Placental epithelial cell (primary cell): ENCODE measurements around the gene POLR2A. TPM values are rescaled to one million over a fixed set of nuclear protein-coding genes. Genes with fewer than 3 reads are reported as not detected.

Experiments used
- small RNA-seq: library from RNA; depleted of rRNA; stranded (forward); fragments of <200 nt; gene quantifications from one replicate; pipeline ENCODE3, GENCODE V24; 2012
- total RNA-seq: library from RNA; depleted of rRNA; stranded (reverse); fragments of >200 nt; gene quantifications from 2 replicates; pipeline ENCODE4 v1.2.3, GENCODE V29; 2012

The POLR2A gene
- 106 and 112 TPM in 2 replicates for total RNA-seq

DNA sequence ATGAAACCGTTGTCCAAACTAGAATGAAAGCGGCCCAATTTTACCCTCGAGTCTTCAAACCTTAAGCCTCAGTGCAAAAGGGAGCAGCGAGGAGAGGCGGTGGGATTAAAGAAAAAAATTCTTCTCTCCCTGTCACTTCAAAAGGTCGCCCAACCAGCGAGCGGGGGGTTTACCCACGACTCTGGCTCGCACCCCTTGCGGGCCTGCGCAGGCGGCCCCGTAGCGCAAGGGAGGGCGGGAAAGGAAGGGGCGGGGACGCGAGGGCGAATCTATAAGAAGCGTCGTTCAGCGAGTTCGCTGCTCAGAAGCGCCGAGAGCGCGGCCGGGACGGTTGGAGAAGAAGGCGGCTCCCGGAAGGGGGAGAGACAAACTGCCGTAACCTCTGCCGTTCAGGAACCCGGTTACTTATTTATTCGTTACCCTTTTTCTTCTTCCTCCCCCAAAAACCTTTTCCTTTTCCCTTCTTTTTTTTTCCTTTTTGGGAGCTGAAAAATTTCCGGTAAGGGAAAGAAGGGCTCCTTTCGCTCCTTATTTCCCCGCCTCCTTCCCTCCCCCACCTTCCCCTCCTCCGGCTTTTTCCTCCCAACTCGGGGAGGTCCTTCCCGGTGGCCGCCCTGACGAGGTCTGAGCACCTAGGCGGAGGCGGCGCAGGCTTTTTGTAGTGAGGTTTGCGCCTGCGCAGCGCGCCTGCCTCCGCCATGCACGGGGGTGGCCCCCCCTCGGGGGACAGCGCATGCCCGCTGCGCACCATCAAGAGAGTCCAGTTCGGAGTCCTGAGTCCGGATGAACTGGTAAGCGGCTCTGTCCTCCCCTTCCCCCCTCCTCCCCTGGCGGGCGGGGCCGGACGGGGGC, at the start of gene POLR2A:
Gene POLR2A, plus strand, starts transcription at position 300 of the 852 bp plus-strand sequence.

DNA sequence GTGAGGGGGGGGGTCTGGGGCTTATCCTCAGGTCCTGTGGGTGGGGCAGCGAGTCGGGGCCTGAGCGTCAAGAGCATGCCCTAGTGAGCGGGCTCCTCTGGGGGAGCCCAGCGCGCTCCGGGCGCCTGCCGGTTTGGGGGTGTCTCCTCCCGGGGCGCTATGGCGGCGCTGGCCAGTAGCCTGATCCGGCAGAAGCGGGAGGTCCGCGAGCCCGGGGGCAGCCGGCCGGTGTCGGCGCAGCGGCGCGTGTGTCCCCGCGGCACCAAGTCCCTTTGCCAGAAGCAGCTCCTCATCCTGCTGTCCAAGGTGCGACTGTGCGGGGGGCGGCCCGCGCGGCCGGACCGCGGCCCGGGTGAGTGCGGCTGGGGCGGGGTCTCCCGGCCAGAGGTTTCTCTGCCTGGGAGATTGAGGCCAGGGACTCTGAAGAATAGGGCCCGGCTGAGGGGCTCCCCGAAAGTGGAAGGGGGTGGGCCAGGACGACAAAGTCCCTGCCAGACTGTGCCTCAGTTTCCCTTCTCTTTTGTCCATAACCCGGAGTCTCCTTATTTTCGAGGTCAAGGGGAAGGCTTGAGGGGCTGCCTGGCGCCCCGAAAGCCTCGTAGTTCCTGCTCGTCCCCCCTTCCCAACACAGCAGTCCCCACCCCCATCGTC, 44.6 kb upstream of the POLR2A start, which contains the start of gene FGF11:
Gene FGF11, plus strand, starts transcription at position 51 of the 651 bp plus-strand sequence. Its CDS starts 109 bp downstream, at position 160.

DNA sequence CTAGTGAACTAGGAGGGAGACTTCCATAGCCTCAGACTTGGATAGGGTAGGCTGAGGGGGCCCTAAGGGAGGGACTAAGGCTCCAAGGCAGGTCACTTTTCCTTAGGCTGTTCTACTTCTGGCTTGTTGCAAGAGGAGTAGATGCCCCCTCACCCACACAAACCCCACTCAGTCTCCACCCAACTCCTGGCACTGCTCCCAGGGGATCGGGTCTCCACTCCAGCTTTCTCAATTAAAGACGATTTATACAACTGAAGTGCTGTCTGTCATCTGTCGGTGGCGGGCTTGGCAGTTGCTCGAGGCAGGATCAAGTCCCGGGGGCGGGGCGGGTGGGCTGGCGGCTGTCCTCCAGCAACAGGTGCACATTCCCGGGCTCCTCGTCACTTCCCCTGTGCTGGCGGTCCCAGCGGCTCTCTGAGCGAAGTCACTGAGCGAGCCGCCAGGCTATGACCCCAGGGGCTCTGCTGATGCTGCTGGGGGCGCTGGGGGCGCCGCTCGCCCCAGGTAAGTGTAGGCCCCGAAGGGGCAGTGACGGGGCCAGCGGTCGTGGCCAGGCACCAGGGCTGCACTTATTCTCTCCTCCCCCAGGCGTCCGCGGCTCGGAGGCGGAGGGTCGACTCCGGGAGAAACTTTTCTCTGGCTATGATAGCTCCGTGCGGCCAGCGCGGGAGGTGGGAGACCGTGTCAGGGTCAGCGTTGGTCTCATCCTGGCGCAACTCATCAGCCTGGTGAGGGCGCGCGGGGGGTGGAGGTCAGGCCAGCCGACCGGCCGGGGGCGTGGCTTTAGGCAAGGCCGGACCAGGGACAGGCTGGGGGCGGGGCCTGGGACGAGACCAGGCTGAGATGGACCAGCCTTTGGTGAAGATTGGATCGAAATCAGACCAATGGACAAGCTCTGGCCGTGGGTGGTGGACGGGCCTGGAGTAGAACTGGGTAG, 39.2 kb upstream of the POLR2A start, which contains the start of gene CHRNB1:
Gene CHRNB1, plus strand, starts transcription at position 380 of the 937 bp plus-strand sequence. Its CDS starts 67 bp downstream, at position 447.

DNA sequence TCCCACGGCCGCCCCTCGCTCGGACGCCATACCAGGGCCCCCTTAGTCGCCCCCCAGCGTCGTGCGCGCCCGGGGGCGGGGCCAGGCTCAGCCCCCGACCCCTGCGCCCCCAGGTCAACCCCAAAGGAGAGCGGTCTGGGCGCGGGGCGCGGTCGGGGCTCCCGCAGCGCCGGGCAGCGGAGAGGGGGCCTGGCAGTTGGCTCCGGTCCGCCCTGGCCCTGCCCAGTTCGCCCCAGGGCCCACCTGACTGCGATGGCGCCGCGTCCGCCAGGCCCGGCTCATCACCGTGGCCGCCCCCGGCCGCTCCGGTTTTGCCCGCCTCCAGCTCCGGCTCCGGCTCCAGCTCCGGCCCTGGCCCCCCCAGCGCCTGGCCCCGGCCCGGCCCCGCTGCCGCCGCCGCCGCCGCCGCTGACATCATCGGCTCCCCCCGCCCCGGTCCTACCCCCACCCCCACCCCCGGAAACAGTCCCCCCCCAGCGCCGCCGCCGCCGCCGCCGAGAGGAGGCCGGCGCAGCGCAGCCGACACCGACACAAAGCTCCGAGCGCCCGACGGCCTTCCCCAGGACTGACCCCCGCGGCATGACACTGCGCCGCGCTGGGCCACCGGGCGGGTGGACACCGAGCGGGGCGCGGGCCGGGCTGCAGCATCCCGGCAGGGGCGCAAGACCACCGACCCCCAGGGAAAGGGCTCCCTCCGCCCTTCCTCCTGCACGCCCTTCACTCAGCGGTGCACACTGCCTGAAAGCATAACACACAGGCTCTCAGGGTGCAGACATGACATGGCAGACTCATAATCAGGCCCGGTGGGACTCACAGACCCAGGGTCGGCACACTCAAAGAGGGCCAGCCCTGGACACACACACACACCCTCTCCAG, 4.7 kb upstream of the POLR2A start, which contains the start of gene ZBTB4:
Gene ZBTB4, minus strand, starts transcription at position 419 of the 876 bp plus-strand sequence. CDS start 12,830 bp downstream, outside the sequence.

GRCh38 chr17:7481275-7481674, 2.9 kb upstream of the POLR2A start, which contains the start of gene SLC35G6:
SLC35G6 (plus strand) TSS chr17:7481446; CDS start chr17:7481517, 71 bp downstream.

DNA sequence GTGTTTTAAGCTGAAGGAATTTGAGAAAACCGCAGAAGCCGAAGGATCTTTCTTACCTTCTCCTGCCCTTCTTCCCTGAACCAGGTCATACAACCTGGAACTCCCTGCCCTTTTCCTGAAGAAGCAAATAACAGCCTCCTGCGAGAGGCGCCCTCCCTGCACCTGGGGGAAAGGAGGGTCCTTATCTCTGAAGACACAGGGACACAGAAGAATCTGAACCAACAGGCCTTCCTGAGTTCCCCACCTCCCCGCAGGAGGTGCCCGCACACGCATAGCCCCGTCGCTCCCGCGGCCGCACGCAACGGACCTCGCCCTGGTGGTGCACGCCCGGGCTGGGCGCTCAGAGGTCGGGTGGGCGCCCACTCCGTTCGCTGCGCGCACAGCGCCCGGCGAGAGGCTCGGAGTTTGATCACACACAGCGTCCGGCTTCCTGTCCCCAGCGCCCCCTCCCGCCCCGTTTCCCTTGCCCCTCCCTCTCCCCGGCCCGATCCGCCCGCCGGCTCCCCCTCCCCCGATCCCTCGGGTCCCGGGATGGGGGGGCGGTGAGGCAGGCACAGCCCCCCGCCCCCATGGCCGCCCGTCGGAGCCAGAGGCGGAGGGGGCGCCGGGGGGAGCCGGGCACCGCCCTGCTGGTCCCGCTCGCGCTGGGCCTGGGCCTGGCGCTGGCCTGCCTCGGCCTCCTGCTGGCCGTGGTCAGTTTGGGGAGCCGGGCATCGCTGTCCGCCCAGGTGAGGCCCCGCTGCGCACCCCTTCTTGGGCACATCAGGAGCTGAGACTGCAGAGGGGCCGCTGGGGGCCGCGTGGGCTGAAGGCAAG, 64.6 kb downstream of the POLR2A start, which contains the start of gene TNFSF12:
Gene TNFSF12, plus strand, starts transcription at position 474 of the 816 bp plus-strand sequence. Its CDS starts 96 bp downstream, at position 570.

Small RNA genes lying within 50 kb of the gene (small RNA-seq; reads per million reads assigned to genes)
- gene RF00019, result not detected

Other genes starting within 250 kb of the POLR2A start
- 82.5 and 91.1 TPM in 2 replicates for gene DVL2, start 249.8 kb upstream of the POLR2A start, total RNA-seq
- gene PHF23, start 244.9 kb upstream of the POLR2A start, total RNA-seq, result 43.6 and 47.1 TPM in 2 replicates
- 155 and 349 TPM in 2 replicates for gene GABARAP, start 241.9 kb upstream of the POLR2A start, total RNA-seq
- gene CTDNEP1, start 232.6 kb upstream of the POLR2A start, total RNA-seq, result 28.7 and 34.3 TPM in 2 replicates
- 31.0 and 42.6 TPM in 2 replicates for gene ELP5, start 232.2 kb upstream of the POLR2A start, total RNA-seq
- gene CLDN7, start 221.9 kb upstream of the POLR2A start, total RNA-seq, result 3.9 and 15.2 TPM in 2 replicates
- not detected in 2 replicates for gene SLC2A4, start 202.6 kb upstream of the POLR2A start, total RNA-seq
- gene YBX2, start 189.7 kb upstream of the POLR2A start, total RNA-seq, result under 0.01 and 0.11 TPM in 2 replicates
- 237 and 847 TPM in 2 replicates for gene EIF5A, start 176.7 kb upstream of the POLR2A start, total RNA-seq
- gene GPS2, start 169.0 kb upstream of the POLR2A start, total RNA-seq, result 43.2 and 91.3 TPM in 2 replicates
- gene NEURL4, start 155.0 kb upstream of the POLR2A start, total RNA-seq, result 18.9 and 25.1 TPM in 2 replicates
- gene ACAP1, start 147.8 kb upstream of the POLR2A start, total RNA-seq, result under 0.01 and 0.33 TPM in 2 replicates
- gene KCTD11, start 132.2 kb upstream of the POLR2A start, total RNA-seq, result 9.4 and 12.6 TPM in 2 replicates
- not detected in 2 replicates for gene TMEM95, start 129.2 kb upstream of the POLR2A start, total RNA-seq
- 14.1 and 27.5 TPM in 2 replicates for gene TNK1, start 103.3 kb upstream of the POLR2A start, total RNA-seq
- gene PLSCR3, start 89.8 kb upstream of the POLR2A start, total RNA-seq, result 51.8 and 64.1 TPM in 2 replicates
- gene TMEM256, start 80.3 kb upstream of the POLR2A start, total RNA-seq, result 83.7 and 304 TPM in 2 replicates
- gene NLGN2, start 76.5 kb upstream of the POLR2A start, total RNA-seq, result 4.9 and 9.8 TPM in 2 replicates
- gene SPEM1, start 64.0 kb upstream of the POLR2A start, total RNA-seq, result not detected in 2 replicates
- gene SPEM2, start 58.8 kb upstream of the POLR2A start, total RNA-seq, result not detected in 2 replicates
- gene SPEM3, start 55.5 kb upstream of the POLR2A start, total RNA-seq, result not detected in 2 replicates
- 8.6 and 16.8 TPM in 2 replicates for gene TMEM102, start 48.9 kb upstream of the POLR2A start, total RNA-seq
- 2.1 and 3.9 TPM in 2 replicates for gene FGF11, start 44.9 kb upstream of the POLR2A start, total RNA-seq
- 5.7 and 13.0 TPM in 2 replicates for gene CHRNB1, start 39.3 kb upstream of the POLR2A start, total RNA-seq
- gene ZBTB4, start 4.7 kb upstream of the POLR2A start, total RNA-seq, result 33.9 and 36.1 TPM in 2 replicates
- not detected in 2 replicates for gene SLC35G6, start 2.9 kb upstream of the POLR2A start, total RNA-seq
- gene TNFSF12, start 64.7 kb downstream of the POLR2A start, total RNA-seq, result 3.4 and 3.5 TPM in 2 replicates
- 1.4 and 1.6 TPM in 2 replicates for gene TNFSF13, start 74.4 kb downstream of the POLR2A start, total RNA-seq
- 40.0 and 67.6 TPM in 2 replicates for gene SENP3, start 77.6 kb downstream of the POLR2A start, total RNA-seq
- gene CD68, start 95.3 kb downstream of the POLR2A start, total RNA-seq, result 2.4 and 3.3 TPM in 2 replicates
- 58.5 and 227 TPM in 2 replicates for gene MPDU1, start 99.5 kb downstream of the POLR2A start, total RNA-seq
- gene SOX15, start 105.7 kb downstream of the POLR2A start, total RNA-seq, result 9.0 and 14.5 TPM in 2 replicates
- gene FXR2, start 130.5 kb downstream of the POLR2A start, total RNA-seq, result 36.1 TPM in 2 replicates
- gene SAT2, start 143.5 kb downstream of the POLR2A start, total RNA-seq, result 16.7 and 38.1 TPM in 2 replicates
- 0.87 and 2.4 TPM in 2 replicates for gene SHBG, start 145.8 kb downstream of the POLR2A start, total RNA-seq
- not detected in 2 replicates for gene ATP1B2, start 166.6 kb downstream of the POLR2A start, total RNA-seq
- 38.9 and 58.5 TPM in 2 replicates for gene TP53, start 203.1 kb downstream of the POLR2A start, total RNA-seq
- gene WRAP53, start 204.1 kb downstream of the POLR2A start, total RNA-seq, result 4.7 and 7.0 TPM in 2 replicates
- 2.2 and 5.9 TPM in 2 replicates for gene EFNB3, start 220.8 kb downstream of the POLR2A start, total RNA-seq
- under 0.01 TPM in 1 of 2 replicates, not detected in the other for gene DNAH2, start 233.4 kb downstream of the POLR2A start, total RNA-seq